SK-N-SH treated with all-trans-retinoic acid at 6 μM for 48 hours (cell line): Measurements from ENCODE around the gene SLC5A10.

Source experiments
- ATAC-seq: fragments of 200-7000 bp; cut with Tn5 transposase; 3 replicates; pipeline ENCODE4 v1.9.1; 2020; ENCODE audit warnings: mild to moderate bottlenecking, moderate library complexity
- BACH2 ChIP-seq: fragments of 250-450 bp; sonication (Bioruptor Pico); IDR thresholded peaks from 2 replicates; pipeline ENCODE4 v1.9.0; 2021; ENCODE audit warnings: mild to moderate bottlenecking, borderline replicate concordance
- CSDC2 ChIP-seq: fragments of 250-450 bp; sonication (Bioruptor Pico); IDR thresholded peaks from 2 replicates; pipeline ENCODE4 v1.5.0; 2020; ENCODE audit warnings: mild to moderate bottlenecking, moderate library complexity
- ESRRG ChIP-seq: fragments of 250-450 bp; sonication (Bioruptor Pico); IDR thresholded peaks from 2 replicates; pipeline ENCODE4 v1.6.1; 2021; ENCODE audit warnings: mild to moderate bottlenecking
- GLIS3 ChIP-seq: fragments of 250-450 bp; sonication (Bioruptor Pico); IDR thresholded peaks from 2 replicates; pipeline ENCODE4 v1.5.0; 2020; ENCODE audit warnings: mild to moderate bottlenecking, moderate library complexity
- ISL1 ChIP-seq: fragments of 250-450 bp; sonication (Bioruptor Pico); IDR thresholded peaks from 2 replicates; pipeline ENCODE4 v2.1.2; 2022; ENCODE audit warnings: mild to moderate bottlenecking, moderate library complexity
- OSR1 ChIP-seq: fragments of 250-450 bp; sonication (Bioruptor Pico); IDR thresholded peaks from 2 replicates; pipeline ENCODE4 v1.8.0; 2022; ENCODE audit warnings: moderate library complexity, mild to moderate bottlenecking, inconsistent platforms
- PATZ1 ChIP-seq: fragments of 250-450 bp; sonication (Bioruptor Pico); IDR thresholded peaks from 2 replicates; pipeline ENCODE4 v1.8.0; 2020; ENCODE audit warnings: mild to moderate bottlenecking, moderate library complexity, borderline replicate concordance
- POU6F1 ChIP-seq: fragments of 250-450 bp; sonication (Bioruptor Pico); IDR thresholded peaks from 2 replicates; pipeline ENCODE4 v1.8.0; 2021; ENCODE audit warnings: low read depth, mild to moderate bottlenecking, moderate library complexity, borderline replicate concordance
- PPARA ChIP-seq: fragments of 250-450 bp; sonication (Bioruptor Pico); IDR thresholded peaks from 2 replicates; pipeline ENCODE4 v1.5.0; 2020; ENCODE audit warnings: mild to moderate bottlenecking, borderline replicate concordance
- RARB ChIP-seq: fragments of 250-450 bp; sonication (Bioruptor Pico); IDR thresholded peaks from 2 replicates; pipeline ENCODE4 v1.8.0; 2021; ENCODE audit warnings: mild to moderate bottlenecking, moderate library complexity
- SNAI2 ChIP-seq: fragments of 250-450 bp; sonication (Bioruptor Pico); IDR thresholded peaks from 2 replicates; pipeline ENCODE4 v1.5.0; 2020; ENCODE audit warnings: mild to moderate bottlenecking, moderate library complexity
- TCF4 ChIP-seq: fragments of 250-450 bp; sonication (Bioruptor Pico); IDR thresholded peaks from 2 replicates; pipeline ENCODE4 v1.8.0; 2021; ENCODE audit warnings: mild to moderate bottlenecking, moderate library complexity, borderline replicate concordance
- TOX ChIP-seq: fragments of 250-450 bp; sonication (Bioruptor Pico); IDR thresholded peaks from 2 replicates; pipeline ENCODE4 v1.8.0; 2021; ENCODE audit warnings: mild to moderate bottlenecking, moderate library complexity, borderline replicate concordance
- ZC3H10 ChIP-seq: fragments of 250-450 bp; sonication (Bioruptor Pico); IDR thresholded peaks from 2 replicates; pipeline ENCODE4 v1.5.1; 2021; ENCODE audit warnings: mild to moderate bottlenecking, moderate library complexity
- ZFP3 ChIP-seq: fragments of 250-450 bp; sonication (Bioruptor Pico); IDR thresholded peaks from 2 replicates; pipeline ENCODE4 v1.5.0; 2020; ENCODE audit warnings: mild to moderate bottlenecking, moderate library complexity
- ZFP30 ChIP-seq: fragments of 450-650 bp; formaldehyde crosslinking; IDR thresholded peaks from 2 replicates; pipeline ENCODE4 v1.5.0; 2022; ENCODE audit warnings: mild to moderate bottlenecking, moderate library complexity
- ZNF565 ChIP-seq: fragments of 450-650 bp; formaldehyde crosslinking; conservative IDR thresholded peaks from 2 replicates; pipeline ENCODE4 v1.5.0; 2020; ENCODE audit warnings: low read depth, mild to moderate bottlenecking, moderate library complexity
- ZNF70 ChIP-seq: fragments of 450-650 bp; formaldehyde crosslinking; IDR thresholded peaks from 2 replicates; pipeline ENCODE4 v1.5.0; 2020; ENCODE audit warnings: mild to moderate bottlenecking, moderate library complexity
- ZNF8 ChIP-seq: fragments of 450-650 bp; formaldehyde crosslinking; IDR thresholded peaks from 2 replicates; pipeline ENCODE4 v1.5.0; 2020; ENCODE audit warnings: mild to moderate bottlenecking, moderate library complexity
- TF ChIP-seq, protein P1 (sequence below): fragments of 250-450 bp; sonication (Bioruptor Pico); IDR thresholded peaks from 2 replicates; pipeline ENCODE4 v1.5.1; 2021; ENCODE audit warnings: mild to moderate bottlenecking, moderate library complexity
- TF ChIP-seq, protein P2 (sequence below): fragments of 250-450 bp; sonication (Bioruptor Pico); IDR thresholded peaks from 2 replicates; pipeline ENCODE4 v1.5.0; 2020; ENCODE audit warnings: mild to moderate bottlenecking, moderate library complexity

The SLC5A10 gene

GRCh38 chr17:18948476-18949006 is 3.4 kb upstream of the SLC5A10 start:
- no peak for ATAC-seq
- TF ChIP-seq, protein P1, sequence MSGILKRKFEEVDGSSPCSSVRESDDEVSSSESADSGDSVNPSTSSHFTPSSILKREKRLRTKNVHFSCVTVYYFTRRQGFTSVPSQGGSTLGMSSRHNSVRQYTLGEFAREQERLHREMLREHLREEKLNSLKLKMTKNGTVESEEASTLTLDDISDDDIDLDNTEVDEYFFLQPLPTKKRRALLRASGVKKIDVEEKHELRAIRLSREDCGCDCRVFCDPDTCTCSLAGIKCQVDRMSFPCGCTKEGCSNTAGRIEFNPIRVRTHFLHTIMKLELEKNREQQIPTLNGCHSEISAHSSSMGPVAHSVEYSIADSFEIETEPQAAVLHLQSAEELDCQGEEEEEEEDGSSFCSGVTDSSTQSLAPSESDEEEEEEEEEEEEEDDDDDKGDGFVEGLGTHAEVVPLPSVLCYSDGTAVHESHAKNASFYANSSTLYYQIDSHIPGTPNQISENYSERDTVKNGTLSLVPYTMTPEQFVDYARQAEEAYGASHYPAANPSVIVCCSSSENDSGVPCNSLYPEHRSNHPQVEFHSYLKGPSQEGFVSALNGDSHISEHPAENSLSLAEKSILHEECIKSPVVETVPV (CRISPR knock-in tag) = no peak
- TF ChIP-seq ZNF8 (CRISPR knock-in tag) (no peak), GLIS3 (CRISPR knock-in tag) (no peak), TCF4 (CRISPR knock-in tag) (no peak), ZC3H10 (CRISPR knock-in tag) (no peak), POU6F1 (CRISPR knock-in tag) (no peak), ZNF565 (no peak), PATZ1 (CRISPR knock-in tag) (no peak), ZNF70 (CRISPR knock-in tag) (no peak), ISL1 (CRISPR knock-in tag) (no peak), ZFP30 (CRISPR knock-in tag) (no peak), CSDC2 (CRISPR knock-in tag) (no peak), RARB (no peak)
- TF ChIP-seq, all 23 proteins: peak for 0

DNA sequence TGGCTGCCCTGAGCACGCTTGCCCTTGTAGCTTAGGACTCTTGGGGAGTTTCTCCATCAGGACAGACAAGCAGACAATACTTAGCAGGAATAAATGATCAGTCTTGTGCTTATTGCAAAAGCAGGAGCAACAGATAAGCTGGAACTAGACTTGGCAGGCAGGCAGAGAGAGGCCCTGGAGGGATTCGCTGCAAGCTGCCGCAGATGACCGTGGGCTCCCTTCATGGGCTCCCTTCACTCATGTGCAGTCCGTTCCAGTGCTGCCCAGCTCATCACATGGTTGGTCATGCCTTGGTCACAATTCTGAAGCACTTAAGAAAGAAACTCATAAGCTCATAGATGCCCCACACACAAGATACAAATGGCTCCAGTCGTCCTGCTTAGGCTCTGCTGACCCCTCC is 2.4 kb upstream of the SLC5A10 start:
- no peak for TF ChIP-seq TOX
- TF ChIP-seq RARB = no peak
- no peak for TF ChIP-seq ZNF70 (CRISPR knock-in tag)
- TF ChIP-seq, protein P1 (CRISPR knock-in tag) = no peak
- no peak for TF ChIP-seq ZNF8 (CRISPR knock-in tag)
- TF ChIP-seq CSDC2 (CRISPR knock-in tag) = no peak
- TF ChIP-seq ZC3H10 (CRISPR knock-in tag) = no peak
- no peak for TF ChIP-seq ESRRG (CRISPR knock-in tag)
- TF ChIP-seq OSR1 = no peak
- TF ChIP-seq PPARA (CRISPR knock-in tag) = no peak
- no peak for TF ChIP-seq ZFP3 (CRISPR knock-in tag)
- no peak for TF ChIP-seq ZFP30 (CRISPR knock-in tag)
- TF ChIP-seq, protein P2, sequence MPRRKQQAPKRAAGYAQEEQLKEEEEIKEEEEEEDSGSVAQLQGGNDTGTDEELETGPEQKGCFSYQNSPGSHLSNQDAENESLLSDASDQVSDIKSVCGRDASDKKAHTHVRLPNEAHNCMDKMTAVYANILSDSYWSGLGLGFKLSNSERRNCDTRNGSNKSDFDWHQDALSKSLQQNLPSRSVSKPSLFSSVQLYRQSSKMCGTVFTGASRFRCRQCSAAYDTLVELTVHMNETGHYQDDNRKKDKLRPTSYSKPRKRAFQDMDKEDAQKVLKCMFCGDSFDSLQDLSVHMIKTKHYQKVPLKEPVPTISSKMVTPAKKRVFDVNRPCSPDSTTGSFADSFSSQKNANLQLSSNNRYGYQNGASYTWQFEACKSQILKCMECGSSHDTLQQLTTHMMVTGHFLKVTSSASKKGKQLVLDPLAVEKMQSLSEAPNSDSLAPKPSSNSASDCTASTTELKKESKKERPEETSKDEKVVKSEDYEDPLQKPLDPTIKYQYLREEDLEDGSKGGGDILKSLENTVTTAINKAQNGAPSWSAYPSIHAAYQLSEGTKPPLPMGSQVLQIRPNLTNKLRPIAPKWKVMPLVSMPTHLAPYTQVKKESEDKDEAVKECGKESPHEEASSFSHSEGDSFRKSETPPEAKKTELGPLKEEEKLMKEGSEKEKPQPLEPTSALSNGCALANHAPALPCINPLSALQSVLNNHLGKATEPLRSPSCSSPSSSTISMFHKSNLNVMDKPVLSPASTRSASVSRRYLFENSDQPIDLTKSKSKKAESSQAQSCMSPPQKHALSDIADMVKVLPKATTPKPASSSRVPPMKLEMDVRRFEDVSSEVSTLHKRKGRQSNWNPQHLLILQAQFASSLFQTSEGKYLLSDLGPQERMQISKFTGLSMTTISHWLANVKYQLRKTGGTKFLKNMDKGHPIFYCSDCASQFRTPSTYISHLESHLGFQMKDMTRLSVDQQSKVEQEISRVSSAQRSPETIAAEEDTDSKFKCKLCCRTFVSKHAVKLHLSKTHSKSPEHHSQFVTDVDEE (CRISPR knock-in tag) = no peak

GRCh38 chr17:18950346-18950745 is 1.6 kb upstream of the SLC5A10 start:
- TF ChIP-seq TOX (no peak), ZNF565 (no peak), TCF4 (CRISPR knock-in tag) (no peak), CSDC2 (CRISPR knock-in tag) (no peak), POU6F1 (CRISPR knock-in tag) (no peak), PPARA (CRISPR knock-in tag) (no peak), BACH2 (no peak), ZFP3 (CRISPR knock-in tag) (no peak), ZNF8 (CRISPR knock-in tag) (no peak), GLIS3 (CRISPR knock-in tag) (no peak), ZC3H10 (CRISPR knock-in tag) (no peak), ISL1 (CRISPR knock-in tag) (no peak), ESRRG (CRISPR knock-in tag) (no peak), OSR1 (no peak), SNAI2 (CRISPR knock-in tag) (no peak)
- TF ChIP-seq, protein P2 (CRISPR knock-in tag) = no peak
- ATAC-seq = no peak

More for the DNA sequence above, 2.4 kb upstream of the SLC5A10 start:
- no peak for ATAC-seq
